ENCODE results near the gene CAPG. TPM values are rescaled to one million over a fixed set of nuclear protein-coding genes. Genes with fewer than 3 reads are reported as not detected.

CAPG gene
- total and polyA plus RNA-seq, 2 experiments from 2014 or later = 13.0 to 14.0 TPM

DNA sequence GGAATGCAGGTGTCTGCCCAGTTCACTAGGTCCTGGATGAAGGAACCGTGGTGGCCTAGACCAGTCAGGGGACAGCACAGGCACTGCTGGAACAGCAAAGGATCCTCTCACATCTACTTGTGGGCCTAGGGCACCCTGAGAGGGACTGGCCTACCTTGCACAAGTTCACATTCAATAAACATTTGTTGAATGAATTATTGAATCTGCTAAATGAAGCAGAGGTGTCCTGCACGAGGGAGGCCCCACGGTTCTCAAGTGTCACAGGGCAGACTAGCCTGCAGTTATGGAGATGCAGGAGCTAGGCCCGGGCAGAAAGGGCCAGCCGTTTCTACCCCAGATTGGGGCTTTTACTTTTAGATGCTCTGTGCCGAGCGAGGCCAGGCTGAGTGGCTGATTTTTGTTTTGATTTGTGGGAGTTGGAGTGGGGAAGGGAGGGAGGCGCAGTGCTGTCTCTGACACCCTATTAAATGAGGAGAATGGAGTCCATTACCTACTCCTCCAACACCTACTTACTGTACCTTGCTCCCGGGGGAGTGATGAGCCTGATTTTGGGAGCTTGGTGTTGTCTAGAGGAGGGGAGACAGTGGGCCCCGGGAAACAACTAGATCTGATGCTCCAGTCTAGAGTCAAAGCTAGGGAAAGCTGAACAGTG lies 26.8 kb upstream of the CAPG start:
- Histone ChIP-seq H3K9me3 (ENCODE audit: low read depth) (no peaks in the 10 kb centered on the region), H3K27me3 (no peaks in the 10 kb centered on the region), H3K27ac (no peak overlapping the region), H3K36me3 (no peaks in the 10 kb centered on the region), H3K4me3 (no peak overlapping the region), H3K4me1 (ENCODE audit: low read depth) (peaks cover 12% of the 10 kb centered on the region)
- no peak for DNase-seq (ENCODE audit: low read depth in 1 of 2, low spot score in 1 of 2)
- TF ChIP-seq, protein P1, sequence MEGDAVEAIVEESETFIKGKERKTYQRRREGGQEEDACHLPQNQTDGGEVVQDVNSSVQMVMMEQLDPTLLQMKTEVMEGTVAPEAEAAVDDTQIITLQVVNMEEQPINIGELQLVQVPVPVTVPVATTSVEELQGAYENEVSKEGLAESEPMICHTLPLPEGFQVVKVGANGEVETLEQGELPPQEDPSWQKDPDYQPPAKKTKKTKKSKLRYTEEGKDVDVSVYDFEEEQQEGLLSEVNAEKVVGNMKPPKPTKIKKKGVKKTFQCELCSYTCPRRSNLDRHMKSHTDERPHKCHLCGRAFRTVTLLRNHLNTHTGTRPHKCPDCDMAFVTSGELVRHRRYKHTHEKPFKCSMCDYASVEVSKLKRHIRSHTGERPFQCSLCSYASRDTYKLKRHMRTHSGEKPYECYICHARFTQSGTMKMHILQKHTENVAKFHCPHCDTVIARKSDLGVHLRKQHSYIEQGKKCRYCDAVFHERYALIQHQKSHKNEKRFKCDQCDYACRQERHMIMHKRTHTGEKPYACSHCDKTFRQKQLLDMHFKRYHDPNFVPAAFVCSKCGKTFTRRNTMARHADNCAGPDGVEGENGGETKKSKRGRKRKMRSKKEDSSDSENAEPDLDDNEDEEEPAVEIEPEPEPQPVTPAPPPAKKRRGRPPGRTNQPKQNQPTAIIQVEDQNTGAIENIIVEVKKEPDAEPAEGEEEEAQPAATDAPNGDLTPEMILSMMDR (IDR thresholded peaks at IDR 0.05; ENCODE audit: low read depth, low read length) = no peak

DNA sequence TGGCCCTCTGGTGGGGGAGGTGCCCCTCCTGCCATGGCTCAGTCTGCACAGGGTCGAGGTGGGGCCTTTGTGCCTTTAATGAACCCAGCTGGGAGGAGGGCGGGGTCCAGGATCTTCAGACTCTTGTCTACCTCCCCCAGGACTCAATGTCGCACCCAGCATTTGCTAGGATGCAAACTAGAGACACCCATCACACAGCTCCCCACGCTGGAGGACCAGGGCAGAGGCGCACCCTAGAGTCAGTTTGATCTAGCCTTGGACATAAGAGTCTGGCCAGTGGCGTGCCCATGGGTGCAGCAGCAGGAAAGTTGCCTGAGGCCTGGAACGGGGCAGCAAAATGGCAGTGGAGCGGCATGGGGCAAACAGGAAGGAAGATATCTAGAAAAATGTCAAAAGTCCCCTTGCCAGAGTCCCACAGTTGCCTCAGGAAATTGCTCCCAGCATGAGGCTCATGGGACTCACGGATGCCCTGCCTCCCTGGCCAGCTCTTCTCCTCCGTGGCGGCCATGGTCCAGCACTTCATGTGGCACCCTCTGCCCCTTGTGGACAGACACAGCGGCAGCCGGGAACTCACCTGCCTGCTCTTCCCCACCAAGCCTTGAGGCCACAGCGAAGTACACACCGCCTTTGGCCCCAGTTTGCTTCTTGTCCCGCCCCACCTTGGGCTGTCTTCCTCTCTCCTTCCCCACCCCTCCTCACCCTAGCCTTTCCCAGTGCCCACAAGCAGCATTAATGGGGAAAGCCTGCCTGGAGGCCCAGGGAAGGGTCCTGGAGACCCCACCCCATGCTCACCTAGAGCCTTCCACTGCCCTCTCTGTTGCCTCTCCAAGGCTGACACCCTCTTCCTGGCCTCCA lies 26.0 kb upstream of the CAPG start:
- no peak overlapping the region for H3K27ac ChIP-seq

GRCh38 chr2:85435220-85435958 lies 25.2 kb upstream of the CAPG start:
- DNase-seq (ENCODE audit: low read depth in 1 of 2, low spot score in 1 of 2) = no peak
- Histone ChIP-seq H3K27ac (no peak overlapping the region), H3K27me3 (no peaks in the 10 kb centered on the region), H3K9me3 (ENCODE audit: low read depth) (no peaks in the 10 kb centered on the region), H3K4me3 (no peak overlapping the region), H3K4me1 (ENCODE audit: low read depth) (peaks cover 15% of the 10 kb centered on the region), H3K36me3 (no peaks in the 10 kb centered on the region)
- TF ChIP-seq, protein P1 (IDR thresholded peaks at IDR 0.05; ENCODE audit: low read depth, low read length) = no peak

More for the DNA sequence above, 26.0 kb upstream of the CAPG start:
- DNase-seq (ENCODE audit: low read depth in 1 of 2, low spot score in 1 of 2) = no peak
- TF ChIP-seq, protein P1 (IDR thresholded peaks at IDR 0.05; ENCODE audit: low read depth, low read length) = no peak
- Histone ChIP-seq H3K27me3 (no peaks in the 10 kb centered on the region), H3K4me1 (ENCODE audit: low read depth) (peaks cover 15% of the 10 kb centered on the region), H3K36me3 (no peaks in the 10 kb centered on the region), H3K9me3 (ENCODE audit: low read depth) (no peaks in the 10 kb centered on the region), H3K4me3 (no peak overlapping the region)

DNA sequence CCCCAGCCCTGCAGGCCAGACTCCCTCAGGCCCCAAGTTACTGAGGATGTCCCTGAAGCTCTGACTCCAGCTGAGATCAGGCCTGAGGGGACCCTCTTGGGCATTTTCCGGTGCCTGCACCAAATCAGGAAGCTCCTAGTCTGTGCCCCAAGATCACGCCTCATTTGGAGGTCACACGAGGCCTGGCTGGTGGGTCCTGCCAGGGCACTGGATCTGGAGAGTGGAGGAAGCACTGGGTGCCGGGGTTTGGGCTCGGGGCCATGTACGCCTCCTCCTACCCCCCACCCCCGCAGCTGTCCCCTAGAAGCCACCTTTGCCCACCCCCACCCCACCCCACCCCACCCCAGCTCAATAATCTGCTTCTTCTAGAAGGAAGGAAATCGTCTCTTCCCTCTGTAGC lies 24.5 kb upstream of the CAPG start:
- no peaks in the 10 kb centered on the region for H3K9me3 ChIP-seq (ENCODE audit: low read depth)
- no peaks in the 10 kb centered on the region for H3K36me3 ChIP-seq
- H3K27me3 ChIP-seq = no peaks in the 10 kb centered on the region
- H3K4me3 ChIP-seq = no peak overlapping the region
- no peak overlapping the region for H3K27ac ChIP-seq
- H3K4me1 ChIP-seq (ENCODE audit: low read depth) = peaks cover 15% of the 10 kb centered on the region
- TF ChIP-seq, protein P1 (IDR thresholded peaks at IDR 0.05; ENCODE audit: low read depth, low read length) = no peak
- no peak for DNase-seq (ENCODE audit: low read depth in 1 of 2, low spot score in 1 of 2)

DNA sequence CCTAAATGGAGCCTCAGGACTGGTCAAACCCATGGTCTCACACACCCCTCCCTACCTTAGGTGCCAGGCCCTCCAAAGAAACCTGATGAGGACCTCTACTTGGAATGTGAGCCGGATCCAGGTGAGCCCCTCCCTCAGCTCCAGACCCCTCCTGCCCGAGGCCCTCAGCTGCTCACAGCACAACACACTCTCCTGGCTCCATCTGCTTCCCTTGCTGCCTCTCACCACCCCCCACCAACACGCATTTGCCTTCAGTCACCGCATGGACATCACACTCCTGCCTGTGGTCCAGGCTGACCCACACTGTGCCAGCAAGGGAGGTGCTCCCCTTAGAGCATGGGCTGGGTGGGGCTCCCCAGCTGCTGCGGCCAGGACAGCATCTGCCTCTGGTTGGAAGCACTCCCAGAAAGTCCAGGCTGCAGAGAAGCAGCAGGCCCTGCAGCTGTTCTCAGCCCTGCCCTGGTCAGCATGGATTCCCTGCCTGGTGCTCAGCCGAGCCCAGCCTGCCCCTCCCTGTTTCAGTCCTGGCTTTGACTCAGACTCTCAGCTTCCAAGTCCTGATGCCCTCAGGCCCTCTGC lies 23.4 kb upstream of the CAPG start:
- TF ChIP-seq, protein P1 (IDR thresholded peaks at IDR 0.05; ENCODE audit: low read depth, low read length) = no peak
- no peaks in the 10 kb centered on the region for H3K27me3 ChIP-seq
- H3K4me1 ChIP-seq (ENCODE audit: low read depth) = peaks cover 14% of the 10 kb centered on the region
- no peaks in the 10 kb centered on the region for H3K9me3 ChIP-seq (ENCODE audit: low read depth)
- H3K36me3 ChIP-seq = no peaks in the 10 kb centered on the region
- H3K4me3 ChIP-seq = no peak overlapping the region
- no peak overlapping the region for H3K27ac ChIP-seq
- DNase-seq (ENCODE audit: low read depth in 1 of 2, low spot score in 1 of 2) = peak in 1 of 2 donors; percentile 95

Measured in cardiac muscle cell (in vitro differentiated cells and primary cell).